Inflammatory macrophage (primary cell): Measurements from ENCODE around the gene ITGB6.
"Not testable (repeated sequence)": the region's sequence is repeated elsewhere in the genome, so short reads cannot be mapped to it uniquely, and the experiment has no call there.

Experiments
- DNase-seq, 2 donors: peaks; one replicate each; pipeline ENCODE4 v3.0.0-alpha.2; 2020 to 2022

The ITGB6 gene

GRCh38 chr2:160220545-160221009 lies 20.5 kb upstream of the ITGB6 start:
- no peak for DNase-seq

- DNase-seq = no peak
These were observed 20.0 kb upstream of the ITGB6 start for GRCh38 chr2:160220026-160220425.

DNA sequence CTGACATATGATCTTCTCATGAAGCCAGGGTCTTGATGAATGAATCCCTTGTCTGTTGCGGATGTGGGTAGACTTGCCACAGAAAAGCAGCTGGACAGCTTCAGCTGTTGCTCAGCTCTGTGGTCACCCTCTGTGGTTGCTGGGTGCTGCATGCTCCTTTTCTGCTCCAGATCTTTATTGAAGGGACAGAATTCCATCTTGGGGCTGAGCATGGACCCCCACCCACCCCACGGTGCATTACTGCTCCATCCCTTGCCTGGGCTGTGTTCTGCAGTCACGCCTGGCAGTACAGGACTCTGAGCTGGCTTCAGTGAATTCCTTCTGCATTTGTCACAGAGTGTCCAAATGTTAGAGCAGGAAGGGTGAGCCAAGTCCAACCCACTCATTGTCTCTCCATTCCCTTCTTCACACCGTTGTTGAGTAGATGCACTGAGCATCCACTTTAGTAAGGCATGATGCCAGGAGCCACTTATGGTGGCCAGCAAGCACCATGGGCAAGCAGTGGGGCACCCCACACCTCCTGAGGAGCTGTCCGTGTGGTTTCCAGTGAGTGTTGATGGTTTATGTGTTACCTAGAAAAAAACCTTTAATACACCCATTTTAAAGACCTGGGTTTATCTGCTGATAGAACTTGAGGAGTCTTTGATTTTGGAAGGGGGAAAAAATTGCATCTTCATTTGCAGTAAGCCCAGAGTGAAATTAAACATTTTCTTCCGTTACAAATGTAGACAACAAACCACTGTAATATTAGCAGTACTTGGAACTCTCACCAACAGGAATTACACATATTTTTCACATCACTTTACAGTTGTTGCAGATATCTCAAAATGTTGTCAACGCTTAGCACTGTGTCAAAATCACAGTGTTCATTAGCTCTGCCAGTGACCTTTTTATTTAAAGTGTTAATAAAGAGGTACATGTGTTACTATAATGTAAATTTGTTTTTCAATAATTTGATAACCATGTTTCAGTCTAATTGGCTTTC lies 14.7 kb upstream of the ITGB6 start:
- no peak for DNase-seq

GRCh38 chr2:160213511-160213910 lies 13.4 kb upstream of the ITGB6 start:
- DNase-seq = no peak

DNA sequence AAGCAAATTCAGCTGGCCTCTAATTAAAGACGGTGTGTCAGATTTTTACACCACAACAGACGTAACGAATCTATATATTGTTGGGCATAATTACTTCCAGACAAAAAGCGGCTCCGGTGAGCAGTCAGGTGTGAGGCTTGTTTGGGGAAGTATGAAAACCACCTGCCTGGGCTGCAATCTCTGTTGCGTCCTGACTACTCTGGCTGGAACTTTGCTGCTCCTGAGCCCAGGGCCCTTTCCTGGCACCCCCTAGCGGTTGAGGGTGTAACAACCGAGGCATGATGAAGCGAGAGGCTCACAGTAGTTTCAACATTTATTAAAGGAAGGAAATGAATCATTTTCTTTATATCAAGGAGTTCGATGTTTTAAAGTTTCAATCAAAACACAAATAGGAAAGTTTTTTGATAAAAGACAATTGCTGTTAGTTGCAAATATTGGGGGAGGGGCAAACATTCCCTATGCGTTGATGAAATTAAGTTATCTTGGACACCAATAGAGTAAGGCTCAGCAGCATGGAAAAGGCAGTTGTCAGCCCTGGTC lies 10.6 kb upstream of the ITGB6 start:
- peak; percentile 80 to 81 for DNase-seq

- peak in 1 of 2 donors; percentile 22 for DNase-seq
These were observed 9.4 kb upstream of the ITGB6 start for GRCh38 chr2:160209516-160209856.

DNA sequence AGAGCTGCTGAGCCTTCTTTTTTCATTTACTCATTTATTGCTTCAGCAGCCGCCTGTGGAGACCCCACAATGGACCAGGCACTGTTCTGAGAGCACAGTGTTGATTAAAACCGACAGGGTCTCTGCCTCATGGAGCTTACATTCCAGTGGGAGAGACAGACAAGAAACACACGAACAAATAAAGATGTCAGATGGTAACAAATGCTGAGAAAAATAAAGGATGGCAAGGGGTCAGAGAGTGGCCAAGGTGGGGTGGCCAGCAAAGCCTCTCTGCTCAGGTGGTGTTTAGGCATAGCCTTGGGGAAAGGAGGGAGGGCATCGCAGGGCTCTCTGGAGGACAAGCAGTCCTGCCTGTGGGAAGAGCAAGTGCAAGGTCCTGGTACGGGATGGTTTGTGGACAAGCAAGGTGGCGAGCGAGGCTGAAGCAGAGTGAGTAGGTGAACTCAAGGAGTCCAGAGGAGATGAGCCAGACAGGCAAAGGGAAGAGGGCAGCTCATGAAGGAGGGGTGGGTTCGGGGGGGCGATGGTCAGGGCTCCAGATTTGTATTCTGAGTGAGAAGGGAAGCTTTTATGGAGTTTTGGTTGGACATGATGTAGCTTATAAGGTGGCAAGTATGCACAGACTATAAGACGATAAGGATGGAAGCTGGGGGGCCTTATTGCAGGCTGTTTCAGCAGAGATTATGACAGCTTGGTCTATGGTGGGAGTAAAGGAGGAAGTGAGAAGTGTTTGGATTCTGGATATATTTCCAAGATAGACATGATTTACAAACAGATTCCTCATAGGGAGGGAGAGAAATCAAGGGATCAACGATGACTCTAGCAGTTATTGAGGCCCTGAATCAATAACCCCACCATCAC lies 8.8 kb upstream of the ITGB6 start:
- peak; percentile 26 to 35 for DNase-seq

DNA sequence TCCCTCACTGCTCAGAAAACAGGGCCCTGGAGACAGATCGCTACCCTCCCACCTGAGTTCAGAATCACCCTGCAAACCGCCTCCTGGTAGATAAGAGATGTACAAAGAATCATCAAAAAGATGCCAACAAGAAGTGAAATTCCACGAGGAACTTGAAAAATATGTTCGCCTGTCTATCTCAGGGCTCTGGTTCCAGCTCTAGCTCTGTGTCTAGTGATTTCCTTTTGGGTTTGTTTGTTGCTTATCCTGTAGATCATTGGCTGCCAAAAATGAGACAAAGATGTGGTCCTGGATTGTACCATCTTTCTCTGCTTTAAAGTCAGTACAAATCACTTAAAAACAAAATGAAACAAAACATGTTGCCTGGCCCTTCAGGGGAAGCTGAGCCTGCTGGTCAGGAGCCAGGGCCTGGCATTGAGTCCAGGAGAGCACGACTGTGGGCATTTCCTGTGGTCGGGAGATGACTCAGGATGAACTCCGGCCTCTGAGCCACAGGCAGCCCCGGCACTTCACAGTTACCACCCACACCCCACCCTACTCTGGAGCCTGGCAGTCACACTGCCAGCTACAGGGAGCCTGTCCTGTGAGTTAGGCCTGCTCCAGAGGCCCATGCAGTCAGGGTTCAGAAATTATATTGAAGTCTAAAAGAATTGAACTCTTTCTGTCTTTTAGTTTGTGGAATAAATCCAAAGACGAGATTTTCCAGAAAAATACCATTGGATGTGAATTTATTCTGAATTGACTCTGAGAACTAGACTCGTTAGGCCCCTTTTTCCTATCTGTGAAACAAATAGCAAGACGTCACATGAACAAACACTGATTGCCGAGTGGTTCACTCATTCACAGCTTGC lies 8.0 kb upstream of the ITGB6 start:
- peak; percentile 87 to 93 for DNase-seq

DNA sequence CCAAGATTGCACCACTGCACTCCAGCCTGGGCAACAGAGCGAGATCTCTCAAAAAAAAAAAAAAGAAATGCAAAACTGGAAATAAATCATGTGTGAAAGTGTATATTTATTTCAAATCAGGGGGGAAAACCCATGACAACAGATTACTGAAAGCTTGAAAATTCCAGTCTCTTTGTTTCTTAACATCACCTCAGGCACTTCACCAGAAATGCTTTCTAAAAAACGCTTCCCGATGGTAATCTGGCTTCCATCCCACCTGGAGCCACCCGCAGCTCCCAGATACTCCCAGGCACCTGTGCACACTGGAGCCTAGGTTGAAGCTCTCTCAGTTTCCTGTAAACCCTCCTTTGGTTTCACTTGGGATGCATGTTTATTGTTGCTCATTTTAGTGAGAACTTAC lies 7.2 kb upstream of the ITGB6 start:
- DNase-seq = no peak

DNA sequence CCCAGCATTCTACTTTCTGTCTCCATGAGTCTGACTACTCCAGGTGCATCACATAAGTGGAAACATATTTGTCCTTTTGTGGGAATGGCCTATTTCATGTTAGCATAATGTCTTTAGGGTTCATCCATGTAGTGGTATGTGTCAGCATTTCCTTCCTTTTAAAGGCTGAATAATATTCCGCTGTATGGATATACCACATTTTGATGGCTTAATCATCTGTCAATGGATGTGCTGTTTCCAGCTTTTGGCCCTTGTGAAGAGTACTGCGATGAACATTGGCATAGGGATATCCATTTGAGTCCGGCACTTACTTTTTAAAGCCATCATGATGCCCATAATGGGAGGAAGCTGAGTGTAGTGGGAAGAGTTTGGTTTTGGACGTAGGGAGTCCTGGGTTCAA lies 6.4 kb upstream of the ITGB6 start:
- no peak for DNase-seq

GRCh38 chr2:160205505-160205904 lies 5.4 kb upstream of the ITGB6 start:
- DNase-seq = no peak

DNA sequence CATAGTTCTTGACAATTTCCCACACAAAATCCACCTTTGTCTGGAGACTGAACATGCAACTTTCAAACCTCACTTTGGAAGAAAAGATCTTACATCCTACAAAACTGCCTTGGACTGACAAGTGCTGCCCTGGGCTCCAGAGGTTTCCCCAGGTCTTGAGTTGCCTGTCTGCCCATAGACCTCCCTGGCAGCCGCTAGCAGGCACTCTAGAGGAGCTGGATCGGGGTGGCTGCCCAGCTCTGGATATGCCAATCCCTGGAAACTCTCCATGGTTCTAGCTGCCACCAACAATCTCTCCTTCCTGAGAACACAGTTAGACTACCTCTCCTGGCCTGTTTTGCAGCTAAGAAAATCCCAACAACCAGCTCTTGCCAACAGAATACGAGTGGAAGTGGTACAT lies 3.4 kb upstream of the ITGB6 start:
- no peak for DNase-seq

GRCh38 chr2:160203007-160203406 lies 2.9 kb upstream of the ITGB6 start:
- DNase-seq = no peak

DNA sequence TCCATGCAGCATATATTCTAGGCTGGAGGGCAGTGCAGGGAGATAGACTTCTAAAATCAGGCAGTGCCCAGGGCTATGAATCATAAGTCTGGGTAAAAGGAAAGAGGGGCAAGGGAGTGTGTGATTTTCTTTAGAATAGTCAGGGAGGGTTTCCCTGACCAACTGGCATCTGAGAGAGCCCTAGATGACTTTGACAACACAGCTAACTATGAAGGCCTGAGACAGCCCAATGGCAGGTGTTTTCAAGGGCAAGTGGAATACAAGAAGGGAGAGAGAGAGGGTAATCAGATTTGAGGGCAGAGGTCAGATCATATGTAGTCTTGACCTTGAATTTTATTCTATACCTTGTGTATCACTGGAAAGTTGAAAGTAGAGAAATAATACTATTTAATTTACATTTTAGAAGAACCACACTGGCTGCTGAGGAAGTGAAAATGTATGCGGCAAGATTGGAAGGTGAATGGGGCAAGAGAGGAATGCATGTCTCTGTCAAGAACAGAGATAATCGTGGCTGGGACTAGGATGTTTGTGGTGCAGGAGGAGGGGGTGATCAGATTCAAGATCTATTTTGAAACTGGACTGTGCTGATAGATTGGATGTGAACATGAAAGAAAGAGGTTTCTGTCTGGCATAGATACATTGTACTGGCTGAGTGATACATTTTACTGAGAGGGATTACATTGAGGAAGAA lies 1.9 kb upstream of the ITGB6 start:
- DNase-seq = no peak

- DNase-seq = no peak
These were observed 849 bp upstream of the ITGB6 start for GRCh38 chr2:160200921-160201320.

DNA sequence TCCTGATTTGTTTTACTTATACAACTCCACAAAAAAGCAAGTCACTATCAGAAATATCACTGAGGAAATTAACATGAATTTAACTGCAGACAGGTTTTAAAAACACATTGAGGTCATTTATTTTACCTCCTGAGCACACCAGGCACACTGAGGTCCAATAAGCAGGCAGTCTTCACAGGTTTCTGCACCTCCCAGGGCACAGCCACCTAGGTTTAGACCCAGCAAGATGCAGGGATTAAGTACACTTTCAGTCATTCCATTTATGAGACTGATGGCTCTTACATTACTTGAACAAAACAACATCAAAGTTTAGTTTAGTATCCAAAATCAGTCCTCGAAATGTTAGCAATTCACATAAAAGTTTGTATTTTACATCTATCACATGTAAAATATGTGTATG lies 1.0 kb downstream of the ITGB6 start:
- no peak for DNase-seq

GRCh38 chr2:160197587-160197986 lies 2.5 kb downstream of the ITGB6 start:
- no peak for DNase-seq

DNA sequence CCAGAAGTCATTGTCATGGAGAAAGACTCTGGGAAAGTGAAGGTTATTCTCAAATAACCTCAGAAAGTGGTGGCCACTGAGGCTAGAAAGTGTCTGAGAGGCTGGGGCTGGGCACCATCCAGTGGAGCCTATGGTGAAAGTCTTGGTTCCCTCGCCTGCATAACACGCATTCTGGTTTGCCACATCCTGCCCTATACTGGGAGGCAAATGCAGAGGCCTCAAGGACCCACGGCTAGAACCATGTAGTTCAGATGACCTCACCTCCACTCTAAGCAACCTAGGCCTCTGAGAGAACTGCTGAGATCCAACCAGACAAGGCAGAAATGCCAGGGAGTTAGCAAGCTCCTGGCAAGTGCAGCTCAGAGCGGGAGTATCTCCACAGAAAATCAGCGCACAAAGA lies 5.1 kb downstream of the ITGB6 start:
- no peak for DNase-seq

DNA sequence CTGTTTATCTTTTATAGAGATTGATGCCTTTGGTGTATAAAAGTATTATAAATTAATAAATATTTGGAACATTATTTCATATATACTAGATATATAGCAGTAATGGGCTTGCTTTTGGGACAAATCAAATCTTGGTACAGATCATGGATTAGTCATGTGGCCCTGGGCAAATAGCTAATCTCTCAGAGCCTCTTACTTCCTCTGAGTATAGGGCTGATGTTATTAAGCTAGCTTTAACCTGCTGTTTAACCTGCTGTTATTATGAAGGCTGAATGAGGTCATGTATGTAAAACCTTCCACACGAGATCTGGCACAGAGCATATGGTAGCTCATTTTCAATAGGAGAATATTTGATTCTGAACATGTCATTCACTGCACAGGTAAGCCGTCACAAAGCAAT lies 5.7 kb downstream of the ITGB6 start:
- DNase-seq = no peak

- peak in 1 of 2 donors; percentile 11 for DNase-seq
These were observed 18.8 kb downstream of the ITGB6 start for GRCh38 chr2:160181146-160181836.

GRCh38 chr2:160180690-160181089 lies 19.4 kb downstream of the ITGB6 start:
- not testable (repeated sequence) for DNase-seq
